Muscle of leg (tissue), 16 donors: ENCODE measurements around the gene SEMA3B. TPM values are rescaled to one million over a fixed set of nuclear protein-coding genes. Genes with fewer than 3 reads are reported as not detected.

Experiments used
- DNase-seq: peaks from one replicate; pipeline ENCODE4 v3.0.0; 2013
- H3K27ac ChIP-seq: one replicate; pipeline ENCODE4 v1.5.1; 2013; ENCODE audit warnings: mild to moderate bottlenecking, low read length, control low read depth
- H3K27me3 ChIP-seq: one replicate; pipeline ENCODE4 v1.6.1; 2013; ENCODE audit warnings: low read length; ENCODE audit not compliant: control insufficient read depth, insufficient read depth
- H3K36me3 ChIP-seq: one replicate; pipeline ENCODE4 v1.6.1; 2013; ENCODE audit warnings: low read length; ENCODE audit not compliant: control insufficient read depth, insufficient read depth
- H3K4me1 ChIP-seq: one replicate; pipeline ENCODE4 v1.6.1; 2013; ENCODE audit warnings: low read length; ENCODE audit not compliant: control insufficient read depth, insufficient read depth
- H3K4me3 ChIP-seq: one replicate; pipeline ENCODE4 v1.5.1; 2013; ENCODE audit warnings: low read length, control low read depth
- H3K9me3 ChIP-seq: replicated peaks from 2 replicates; pipeline ENCODE4 v1.6.1; 2013; ENCODE audit warnings: low read depth, low read length; ENCODE audit not compliant: control insufficient read depth
- WGBS: methylation state at CpG from one replicate; pipeline ENCODE4 v1.1.5; 2013; ENCODE audit warnings: missing lambda C conversion rate; ENCODE audit not compliant: insufficient coverage; 5-methylcytosine and 5-hydroxymethylcytosine counted together
- long read RNA-seq, 11 donors: transcript quantifications; one replicate each; lab custom pipeline, GENCODE V29; 2026
- polyA plus RNA-seq, 8 donors: library from polyadenylated mRNA; unstranded; fragments of 120-200 nt; gene quantifications; one replicate each; pipeline versions ENCODE4 v1.2.1 to v1.2.3, GENCODE V29; 2013; ENCODE audit warnings: inconsistent platforms in 1 of 8, low replicate concordance in 1 of 8; ENCODE audit not compliant: insufficient read length in 8 of 8, insufficient read depth in 1 of 8
- total RNA-seq: library from RNA; stranded (reverse); fragments of 120-200 nt; gene quantifications from one replicate; pipeline ENCODE4 v1.2.4, GENCODE V29; 2013

The SEMA3B gene
- 51.8 TPM for total RNA-seq
- polyA plus RNA-seq = 10 to 100 TPM; 31.8 to 53.7 (median 38.9) TPM
- long read RNA-seq, donor 1 = 0 reads
- long read RNA-seq, donor 2 = 0 reads
- long read RNA-seq, donor 3, partial matches to known transcripts = 0 of 3 reads
- long read RNA-seq, donor 3, other reads (novel, unspliced or antisense) = 0 of 3 reads
- long read RNA-seq, donor 4, partial matches to known transcripts = 0 of 2 reads
- long read RNA-seq, donor 4, other reads (novel, unspliced or antisense) = 0 of 2 reads
- long read RNA-seq, donor 5, partial matches to known transcripts = 45 of 89 reads
- long read RNA-seq, donor 5, other reads (novel, unspliced or antisense) = 41 of 89 reads
- long read RNA-seq, donor 6, partial matches to known transcripts = 0 of 2 reads
- long read RNA-seq, donor 6, other reads (novel, unspliced or antisense) = 0 of 2 reads
- long read RNA-seq, donor 7, partial matches to known transcripts = 5 of 5 reads
- long read RNA-seq, donor 7, other reads (novel, unspliced or antisense) = 0 of 5 reads
- long read RNA-seq, donor 8 = 0 reads
- long read RNA-seq, donor 9 = 0 reads
- long read RNA-seq, donor 10, partial matches to known transcripts = 0 of 1 reads
- long read RNA-seq, donor 10, other reads (novel, unspliced or antisense) = 0 of 1 reads
- long read RNA-seq, donor 11, transcript SEMA3B-213 (18 exons, 2,925 nt) = major isoform, 5 of 6 reads
- long read RNA-seq, donor 11, partial matches to known transcripts = 0 of 6 reads
- long read RNA-seq, donor 11, other reads (novel, unspliced or antisense) = 0 of 6 reads

- Histone ChIP-seq H3K27ac (peak within 1 kb of the TSS; percentile 96), H3K27me3 (peaks cover 10% of the 10 kb centered on the region), H3K4me1 (peaks cover 87% of the 10 kb centered on the region), H3K36me3 (peaks cover 16% of the 10 kb centered on the region), H3K9me3 (no peaks in the 10 kb centered on the region), H3K4me3 (peak within 1 kb of the TSS; percentile 38)
- DNase-seq = no peak
- 31% methylated on average over 16 of the region's 21 CpGs for WGBS
Measured at GRCh38 chr3:50268703-50269451, at the start of gene SEMA3B. Gene SEMA3B (plus strand): TSS chr3:50269147. CDS start chr3:50269241, 94 bp downstream.

GRCh38 chr3:50219285-50219684 is 49.7 kb upstream of the SEMA3B start:
- no peaks in the 10 kb centered on the region for H3K36me3 ChIP-seq
- H3K27me3 ChIP-seq = no peaks in the 10 kb centered on the region
- whole genome bisulfite sequencing = 68% methylated on average over 3 of the region's 5 CpGs
- no peak overlapping the region for H3K4me3 ChIP-seq
- no peaks in the 10 kb centered on the region for H3K9me3 ChIP-seq
- H3K4me1 ChIP-seq = peaks cover 14% of the 10 kb centered on the region
- H3K27ac ChIP-seq = no peak overlapping the region
- no peak for DNase-seq

GRCh38 chr3:50220109-50220508 is 48.8 kb upstream of the SEMA3B start:
- WGBS = 44% methylated on average over 4 of the region's 6 CpGs
- Histone ChIP-seq H3K36me3 (no peaks in the 10 kb centered on the region), H3K9me3 (no peaks in the 10 kb centered on the region), H3K4me3 (no peak overlapping the region), H3K4me1 (peaks cover 12% of the 10 kb centered on the region), H3K27ac (no peak overlapping the region), H3K27me3 (no peaks in the 10 kb centered on the region)
- DNase-seq = no peak

GRCh38 chr3:50221051-50221410 is 47.9 kb upstream of the SEMA3B start:
- no peak for DNase-seq
- Histone ChIP-seq H3K4me1 (peaks cover 13% of the 10 kb centered on the region), H3K36me3 (no peaks in the 10 kb centered on the region), H3K27ac (no peak overlapping the region), H3K4me3 (no peak overlapping the region), H3K9me3 (no peaks in the 10 kb centered on the region), H3K27me3 (no peaks in the 10 kb centered on the region)
- WGBS = 61% methylated on average over 3 of the region's 4 CpGs

- H3K4me1 ChIP-seq = peaks cover 17% of the 10 kb centered on the region
- WGBS = 56% methylated on average over 10 of the region's 12 CpGs
- no peak overlapping the region for H3K27ac ChIP-seq
- no peaks in the 10 kb centered on the region for H3K9me3 ChIP-seq
- peaks cover 3% of the 10 kb centered on the region for H3K27me3 ChIP-seq
- H3K4me3 ChIP-seq = no peak overlapping the region
- no peaks in the 10 kb centered on the region for H3K36me3 ChIP-seq
- DNase-seq = no peak
Measured at GRCh38 chr3:50221411-50222168, 47.4 kb upstream of the SEMA3B start.

- Histone ChIP-seq H3K9me3 (no peaks in the 10 kb centered on the region), H3K36me3 (no peaks in the 10 kb centered on the region), H3K27me3 (peaks cover 3% of the 10 kb centered on the region), H3K27ac (no peak overlapping the region), H3K4me1 (peaks cover 21% of the 10 kb centered on the region), H3K4me3 (no peak overlapping the region)
- no peak for DNase-seq
- no CpG with 5 or more reads among the region's 1 CpG for WGBS
Measured at GRCh38 chr3:50222169-50222528, 46.8 kb upstream of the SEMA3B start.

- Histone ChIP-seq H3K4me1 (peaks cover 28% of the 10 kb centered on the region), H3K27ac (no peak overlapping the region), H3K36me3 (no peaks in the 10 kb centered on the region), H3K4me3 (no peak overlapping the region), H3K9me3 (no peaks in the 10 kb centered on the region), H3K27me3 (peaks cover 3% of the 10 kb centered on the region)
- WGBS = 47% methylated on average over 5 of the region's 5 CpGs
- DNase-seq = no peak
Measured at GRCh38 chr3:50224639-50225038, 44.3 kb upstream of the SEMA3B start.

- 1% methylated on average over 38 of the region's 40 CpGs for WGBS
- H3K9me3 ChIP-seq = no peaks in the 10 kb centered on the region
- peaks cover 3% of the 10 kb centered on the region for H3K27me3 ChIP-seq
- peak overlapping the region; percentile 51 for H3K4me3 ChIP-seq
- peak overlapping the region; percentile 20 for H3K27ac ChIP-seq
- H3K36me3 ChIP-seq = no peaks in the 10 kb centered on the region
- peak; percentile 72 for DNase-seq
- H3K4me1 ChIP-seq = peaks cover 18% of the 10 kb centered on the region
Measured at GRCh38 chr3:50226888-50227389, 42.0 kb upstream of the SEMA3B start.

GRCh38 chr3:50227390-50228183 is 41.4 kb upstream of the SEMA3B start:
- Histone ChIP-seq H3K27me3 (peaks cover 3% of the 10 kb centered on the region), H3K4me3 (peak overlapping the region; percentile 57), H3K4me1 (peaks cover 18% of the 10 kb centered on the region), H3K36me3 (no peaks in the 10 kb centered on the region), H3K27ac (peak overlapping the region; percentile 45), H3K9me3 (no peaks in the 10 kb centered on the region)
- DNase-seq = peak; percentile 97
- under 1% methylated on average over 46 of the region's 51 CpGs for WGBS
